IMR-90 (cell line): ENCODE data around the gene ROBO1.

ENCODE experiments used
- FOS ChIP-seq: fragments of 150-350 bp; IDR thresholded peaks from 2 replicates; pipeline ENCODE4 v1.6.1; 2016; ENCODE audit warnings: low read depth, low read length
- POLR2A ChIP-seq: IDR thresholded peaks from 2 replicates; pipeline ENCODE4 v1.6.1; 2012; ENCODE audit warnings: mild to moderate bottlenecking, low read depth, low read length
- RAD21 ChIP-seq: IDR thresholded peaks from 2 replicates; pipeline ENCODE4 v1.6.1; 2012; ENCODE audit warnings: low read length, improper control_type of control experiment
- TF ChIP-seq, protein P1 (sequence below): conservative IDR thresholded peaks from 2 replicates; pipeline ENCODE4 v1.5.1; 2012; ENCODE audit warnings: mild to moderate bottlenecking, low read depth, low read length, improper control_type of control experiment

DNA sequence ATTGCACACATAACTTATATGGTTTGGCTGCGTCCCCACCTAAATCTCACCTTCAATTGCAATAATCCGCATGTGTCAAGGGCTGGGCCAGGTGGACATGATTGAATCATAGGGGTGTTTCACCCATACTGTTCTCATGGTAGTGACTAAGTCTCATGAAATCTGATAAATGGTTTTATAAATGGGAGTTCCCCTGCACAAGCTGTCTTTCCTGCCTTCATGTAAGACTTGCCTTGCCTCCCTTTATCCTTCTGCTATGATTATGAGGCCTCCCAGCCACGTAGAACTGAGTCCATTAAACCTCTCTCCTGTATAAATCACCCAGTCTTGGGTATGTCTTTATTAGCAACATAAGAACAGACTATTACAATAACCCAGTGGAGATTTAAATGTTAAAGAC is 653.9 kb downstream of the ROBO1 start:
- TF ChIP-seq POLR2A (no peak), RAD21 (no peak), FOS (no peak)
- TF ChIP-seq, protein P1, sequence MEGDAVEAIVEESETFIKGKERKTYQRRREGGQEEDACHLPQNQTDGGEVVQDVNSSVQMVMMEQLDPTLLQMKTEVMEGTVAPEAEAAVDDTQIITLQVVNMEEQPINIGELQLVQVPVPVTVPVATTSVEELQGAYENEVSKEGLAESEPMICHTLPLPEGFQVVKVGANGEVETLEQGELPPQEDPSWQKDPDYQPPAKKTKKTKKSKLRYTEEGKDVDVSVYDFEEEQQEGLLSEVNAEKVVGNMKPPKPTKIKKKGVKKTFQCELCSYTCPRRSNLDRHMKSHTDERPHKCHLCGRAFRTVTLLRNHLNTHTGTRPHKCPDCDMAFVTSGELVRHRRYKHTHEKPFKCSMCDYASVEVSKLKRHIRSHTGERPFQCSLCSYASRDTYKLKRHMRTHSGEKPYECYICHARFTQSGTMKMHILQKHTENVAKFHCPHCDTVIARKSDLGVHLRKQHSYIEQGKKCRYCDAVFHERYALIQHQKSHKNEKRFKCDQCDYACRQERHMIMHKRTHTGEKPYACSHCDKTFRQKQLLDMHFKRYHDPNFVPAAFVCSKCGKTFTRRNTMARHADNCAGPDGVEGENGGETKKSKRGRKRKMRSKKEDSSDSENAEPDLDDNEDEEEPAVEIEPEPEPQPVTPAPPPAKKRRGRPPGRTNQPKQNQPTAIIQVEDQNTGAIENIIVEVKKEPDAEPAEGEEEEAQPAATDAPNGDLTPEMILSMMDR: no peak
